Measurements from ENCODE around the gene ZBED4. TPM values are rescaled to one million over a fixed set of nuclear protein-coding genes. Genes with fewer than 3 reads are reported as not detected.

Gene ZBED4
- total RNA-seq, 1 donor from 2014 or later, result 17.3 TPM

DNA sequence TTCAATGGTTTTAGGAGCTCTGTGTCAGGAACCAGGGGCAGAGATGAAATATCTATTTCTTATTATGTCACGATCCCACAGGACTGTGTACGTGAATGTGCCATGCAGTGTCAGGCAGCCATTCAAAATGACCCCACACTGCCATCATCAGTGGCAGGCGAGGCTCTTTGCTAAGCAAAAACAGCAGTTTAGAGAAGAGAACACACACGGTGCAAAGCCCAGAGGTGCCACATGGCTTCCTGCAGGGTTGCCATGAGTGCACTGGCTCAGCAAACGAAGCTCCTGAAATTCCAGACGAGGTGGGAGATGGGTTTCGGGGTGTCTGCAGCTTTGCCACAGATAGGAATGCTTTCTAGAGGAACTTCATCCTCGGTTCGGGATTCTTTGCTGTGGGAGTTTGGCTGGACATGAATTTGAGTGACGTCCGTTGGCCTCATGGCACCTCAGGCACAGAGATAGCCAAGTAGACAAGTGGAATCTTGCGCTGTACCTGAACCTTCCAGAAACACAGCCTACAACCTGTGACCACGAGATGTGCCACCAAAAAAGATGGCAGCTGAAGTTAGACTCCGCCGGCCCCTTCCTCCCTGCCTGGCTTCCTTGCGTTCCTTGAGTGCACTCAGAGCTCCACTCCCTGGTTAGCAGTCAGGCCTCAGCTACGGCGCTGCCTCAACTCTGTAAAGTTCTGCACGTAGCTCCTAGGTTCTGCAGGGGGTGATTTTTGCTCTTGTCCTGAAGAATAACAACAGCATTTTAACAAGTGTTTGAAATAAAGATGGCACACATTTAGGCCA is 7.8 kb upstream of the ZBED4 start:
- intact Hi-C loops (cut with micrococcal nuclease), result no loop called here
- TF ChIP-seq, protein P1, sequence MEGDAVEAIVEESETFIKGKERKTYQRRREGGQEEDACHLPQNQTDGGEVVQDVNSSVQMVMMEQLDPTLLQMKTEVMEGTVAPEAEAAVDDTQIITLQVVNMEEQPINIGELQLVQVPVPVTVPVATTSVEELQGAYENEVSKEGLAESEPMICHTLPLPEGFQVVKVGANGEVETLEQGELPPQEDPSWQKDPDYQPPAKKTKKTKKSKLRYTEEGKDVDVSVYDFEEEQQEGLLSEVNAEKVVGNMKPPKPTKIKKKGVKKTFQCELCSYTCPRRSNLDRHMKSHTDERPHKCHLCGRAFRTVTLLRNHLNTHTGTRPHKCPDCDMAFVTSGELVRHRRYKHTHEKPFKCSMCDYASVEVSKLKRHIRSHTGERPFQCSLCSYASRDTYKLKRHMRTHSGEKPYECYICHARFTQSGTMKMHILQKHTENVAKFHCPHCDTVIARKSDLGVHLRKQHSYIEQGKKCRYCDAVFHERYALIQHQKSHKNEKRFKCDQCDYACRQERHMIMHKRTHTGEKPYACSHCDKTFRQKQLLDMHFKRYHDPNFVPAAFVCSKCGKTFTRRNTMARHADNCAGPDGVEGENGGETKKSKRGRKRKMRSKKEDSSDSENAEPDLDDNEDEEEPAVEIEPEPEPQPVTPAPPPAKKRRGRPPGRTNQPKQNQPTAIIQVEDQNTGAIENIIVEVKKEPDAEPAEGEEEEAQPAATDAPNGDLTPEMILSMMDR (IDR thresholded peaks at IDR 0.05), result no peak
- ATAC-seq (ENCODE audit: low read depth), result no peak
- peaks cover 26% of the 10 kb centered on the region for H3K27me3 Mint-ChIP-seq
- H3K9me3 Mint-ChIP-seq, result no peaks in the 10 kb centered on the region
- H3K36me3 Mint-ChIP-seq (ENCODE audit: low read depth), result no peaks in the 10 kb centered on the region
- H3K4me1 Mint-ChIP-seq, result peaks cover 8% of the 10 kb centered on the region
- CTCF ChIA-PET, result no interaction called here
- H3K27ac Mint-ChIP-seq, result no peak overlapping the region
- POLR2A ChIA-PET, result interaction anchor here (0.6 kb wide), 1 partner anchor 168 kb away, joined by 3 read pairs; no protein-coding TSS in a partner anchor
- DNase-seq, result no peak
- no peak overlapping the region for H3K4me3 Mint-ChIP-seq

DNA sequence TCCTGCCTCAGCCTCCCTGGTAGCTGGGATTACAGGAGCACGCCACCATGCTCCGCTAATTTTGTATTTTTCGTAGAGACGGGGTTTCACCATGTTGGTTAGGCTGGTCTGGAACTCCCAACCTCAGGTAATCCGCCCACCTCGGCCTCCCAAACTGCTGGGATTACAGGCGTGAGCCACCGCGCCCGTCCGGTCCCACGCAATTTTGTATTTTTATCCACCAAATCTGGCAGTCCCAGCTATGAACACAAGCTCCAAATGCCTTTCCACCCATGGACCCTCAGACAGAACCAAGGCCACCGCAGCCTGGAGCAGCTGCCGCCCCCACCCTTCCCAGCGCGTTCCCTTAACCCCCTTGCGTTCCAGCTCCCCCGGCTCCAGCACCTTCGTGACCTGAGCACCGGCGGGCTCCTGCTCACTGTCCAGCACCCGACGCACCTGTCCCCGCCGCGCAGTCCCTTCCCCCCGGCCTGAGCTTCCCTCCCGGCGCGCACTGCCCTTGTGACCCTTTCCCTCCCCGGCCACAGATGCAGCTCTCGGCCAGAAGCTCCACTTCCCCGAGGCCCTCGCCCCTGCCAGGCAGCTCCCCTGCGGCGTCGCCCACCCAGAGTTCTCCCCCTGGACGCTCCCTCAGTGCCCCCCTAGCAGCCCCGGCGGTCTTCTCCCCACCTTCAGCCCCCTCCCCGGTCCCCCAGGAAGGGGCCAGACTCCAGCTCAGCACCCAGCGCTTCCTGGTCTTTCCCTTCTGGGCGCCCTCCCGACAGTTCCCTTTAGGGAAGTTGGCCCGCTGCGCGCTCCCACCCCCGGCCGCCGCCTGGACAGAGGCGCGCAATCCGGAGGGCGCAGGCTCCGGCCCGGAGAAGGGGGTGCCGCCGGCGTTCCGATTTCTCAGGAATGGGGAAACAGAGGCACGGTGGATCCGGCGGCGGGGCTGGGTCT is 5.6 kb upstream of the ZBED4 start:
- CTCF ChIA-PET, result no interaction called here
- Mint-ChIP-seq H3K27ac (no peak overlapping the region), H3K27me3 (peaks cover 34% of the 10 kb centered on the region)

GRCh38 chr22:49848690-49849160 is 4.9 kb upstream of the ZBED4 start:
- POLR2A ChIA-PET, result interaction anchor here (1.0 to 1.5 kb wide), 3 partner anchors 10 to 23 kb away, joined by 3 to 4 read pairs (median 4); no protein-coding TSS in a partner anchor
- intact Hi-C loops (cut with micrococcal nuclease), result no loop called here
- no peaks in the 10 kb centered on the region for H3K36me3 Mint-ChIP-seq (ENCODE audit: low read depth)
- TF ChIP-seq, protein P1 (IDR thresholded peaks at IDR 0.05), result no peak
- no peaks in the 10 kb centered on the region for H3K9me3 Mint-ChIP-seq
- H3K4me1 Mint-ChIP-seq, result peaks cover 16% of the 10 kb centered on the region
- DNase-seq, result no peak
- H3K27me3 Mint-ChIP-seq, result peaks cover 34% of the 10 kb centered on the region
- CTCF ChIA-PET, result no interaction called here
- no peak for ATAC-seq (ENCODE audit: low read depth)
- H3K4me3 Mint-ChIP-seq, result no peak overlapping the region
- H3K27ac Mint-ChIP-seq, result no peak overlapping the region

More for the DNA sequence above, 5.6 kb upstream of the ZBED4 start:
- Mint-ChIP-seq H3K9me3 (no peaks in the 10 kb centered on the region), H3K4me1 (peaks cover 16% of the 10 kb centered on the region), H3K36me3 (ENCODE audit: low read depth) (no peaks in the 10 kb centered on the region), H3K4me3 (no peak overlapping the region)
- TF ChIP-seq, protein P1 (IDR thresholded peaks at IDR 0.05), result no peak
- ATAC-seq (ENCODE audit: low read depth) (no peak), DNase-seq (no peak)
- POLR2A ChIA-PET, result interaction anchor here (1.0 to 1.5 kb wide), 3 partner anchors 10 to 22 kb away, joined by 3 to 4 read pairs (median 4); no protein-coding TSS in a partner anchor
- intact Hi-C loops (cut with micrococcal nuclease), result no loop called here

DNA sequence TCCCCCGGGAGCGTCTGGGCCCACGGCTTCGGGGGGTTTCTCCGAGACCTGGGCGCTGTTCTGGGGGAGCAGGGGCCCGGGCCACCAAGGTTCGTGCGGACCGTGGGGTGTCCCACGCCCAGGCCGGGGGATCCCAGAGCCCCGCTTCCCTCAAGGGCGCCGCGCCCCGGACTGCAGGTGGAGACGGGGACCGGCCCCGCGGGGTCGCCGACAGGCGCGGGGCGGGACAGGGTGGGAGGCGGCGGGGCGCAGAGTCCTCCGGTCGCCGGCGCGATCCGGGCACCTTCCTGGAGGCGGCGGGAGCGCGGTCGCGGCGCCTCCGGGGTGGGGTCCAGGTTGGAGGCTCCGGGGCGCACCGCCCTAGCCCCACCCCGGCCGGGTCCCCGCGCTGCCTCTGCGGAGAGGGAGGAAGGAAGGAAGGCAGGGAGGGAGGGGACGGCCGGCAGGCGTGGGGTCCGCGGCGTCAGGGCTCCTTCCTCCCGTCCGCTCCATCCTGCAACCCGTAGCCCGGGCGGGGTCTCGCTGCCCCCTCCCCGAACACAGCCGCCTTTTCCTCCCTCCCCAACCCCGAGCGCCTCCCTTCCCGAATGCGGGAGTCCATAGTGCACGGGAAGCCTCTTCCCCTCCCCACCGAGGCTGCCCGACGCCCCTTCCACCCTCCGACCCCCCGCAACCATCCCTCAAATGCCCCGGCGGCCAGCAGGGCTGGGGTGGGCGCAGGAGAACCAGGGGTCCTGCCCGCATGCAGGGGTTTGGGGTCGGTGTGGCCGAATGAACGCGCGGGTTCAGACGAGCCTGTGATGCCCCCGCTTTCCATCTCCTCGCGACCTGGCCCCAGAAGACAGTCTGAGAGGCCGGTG is 4.3 kb upstream of the ZBED4 start:
- peaks cover 31% of the 10 kb centered on the region for H3K27me3 Mint-ChIP-seq
- ChIA-PET CTCF (no interaction called here), POLR2A (interaction anchor here (1.5 kb wide), 1 partner anchor 11 kb away, joined by 3 read pairs; no protein-coding TSS in a partner anchor)
- no peaks in the 10 kb centered on the region for H3K36me3 Mint-ChIP-seq (ENCODE audit: low read depth)
- no peak overlapping the region for H3K27ac Mint-ChIP-seq
- H3K4me1 Mint-ChIP-seq, result peaks cover 17% of the 10 kb centered on the region
- H3K4me3 Mint-ChIP-seq, result peak overlapping the region; percentile 38
- intact Hi-C loops (cut with micrococcal nuclease), result loop anchor here (10.0 kb wide), 2 partner anchors 165 to 355 kb away; partner anchors contain the start of genes IL17REL and SELENOO
- no peak for ATAC-seq (ENCODE audit: low read depth)
- no peak for DNase-seq
- H3K9me3 Mint-ChIP-seq, result no peaks in the 10 kb centered on the region
- TF ChIP-seq, protein P1 (IDR thresholded peaks at IDR 0.05), result no peak
